ENCODE results near the gene TMEM138. TPM values are rescaled to one million over a fixed set of nuclear protein-coding genes. Genes with fewer than 3 reads are reported as not detected.

The TMEM138 gene
- total RNA-seq, 2 donors from 2014 or later: 15.8 to 35.3 TPM

- no peak for ATAC-seq
- 64 to 78% methylated on average over 15 of the region's 15 CpGs for WGBS, 2 donors
- H3K4me3 ChIP-seq: no peak overlapping the region
- no peaks in the 10 kb centered on the region for H3K36me3 ChIP-seq (replicated peaks in 1 of 2; ENCODE audit: insufficient read depth in 1 of 2, low read depth in 2 of 2)
- H3K27ac ChIP-seq: no peak overlapping the region
- H3K9me3 ChIP-seq: no peaks in the 10 kb centered on the region
- H3K27me3 ChIP-seq: no peaks in the 10 kb centered on the region
- intact Hi-C loops (cut with DNase I): loop anchor here (5.0 to 10.0 kb wide), 2 partner anchors 42 to 130 kb away; no protein-coding TSS in a partner anchor
- H3K4me1 ChIP-seq: no peaks in the 10 kb centered on the region
- DNase-seq: no peak
- no peak for TF ChIP-seq POLR2A (IDR thresholded peaks at IDR 0.05)
These were observed 22.4 kb downstream of the TMEM138 start for GRCh38 chr11:61384271-61385242.

DNA sequence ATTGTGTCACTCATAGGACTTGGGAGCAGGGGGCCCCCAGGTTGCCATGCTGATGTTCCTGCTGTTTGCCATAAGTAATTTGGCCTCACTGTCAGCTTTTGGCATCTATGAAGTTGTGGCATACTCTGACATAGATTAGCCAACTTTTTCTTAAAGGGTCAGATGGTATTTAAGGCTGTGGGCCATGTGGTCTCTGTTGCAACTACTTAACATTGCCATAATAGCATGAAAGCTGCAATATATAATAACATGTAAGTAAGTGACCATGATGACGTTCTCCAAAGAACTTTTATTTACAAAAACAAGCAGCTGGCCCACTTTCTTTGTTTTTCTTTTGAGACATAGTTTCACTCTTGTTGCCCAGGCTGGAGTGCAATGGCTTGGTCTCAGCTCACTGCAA lies 28.0 kb downstream of the TMEM138 start:
- intact Hi-C loops (cut with DNase I): no loop called here
- 57 to 63% methylated on average over 1 of the region's 1 CpG for WGBS, 2 donors
- peaks cover 0 to 4% of the 10 kb centered on the region in 2 donors for H3K36me3 ChIP-seq (replicated peaks in 1 of 2; ENCODE audit: insufficient read depth in 1 of 2, low read depth in 2 of 2)
- no peak overlapping the region for H3K27ac ChIP-seq
- DNase-seq (no peak), ATAC-seq (no peak)
- no peaks in the 10 kb centered on the region for H3K27me3 ChIP-seq
- H3K4me1 ChIP-seq: peaks cover 16% of the 10 kb centered on the region
- TF ChIP-seq CTCF (IDR thresholded peaks at IDR 0.05) (no peak), POLR2A (IDR thresholded peaks at IDR 0.05) (no peak)
- no peaks in the 10 kb centered on the region for H3K9me3 ChIP-seq
- H3K4me3 ChIP-seq: no peak overlapping the region

DNA sequence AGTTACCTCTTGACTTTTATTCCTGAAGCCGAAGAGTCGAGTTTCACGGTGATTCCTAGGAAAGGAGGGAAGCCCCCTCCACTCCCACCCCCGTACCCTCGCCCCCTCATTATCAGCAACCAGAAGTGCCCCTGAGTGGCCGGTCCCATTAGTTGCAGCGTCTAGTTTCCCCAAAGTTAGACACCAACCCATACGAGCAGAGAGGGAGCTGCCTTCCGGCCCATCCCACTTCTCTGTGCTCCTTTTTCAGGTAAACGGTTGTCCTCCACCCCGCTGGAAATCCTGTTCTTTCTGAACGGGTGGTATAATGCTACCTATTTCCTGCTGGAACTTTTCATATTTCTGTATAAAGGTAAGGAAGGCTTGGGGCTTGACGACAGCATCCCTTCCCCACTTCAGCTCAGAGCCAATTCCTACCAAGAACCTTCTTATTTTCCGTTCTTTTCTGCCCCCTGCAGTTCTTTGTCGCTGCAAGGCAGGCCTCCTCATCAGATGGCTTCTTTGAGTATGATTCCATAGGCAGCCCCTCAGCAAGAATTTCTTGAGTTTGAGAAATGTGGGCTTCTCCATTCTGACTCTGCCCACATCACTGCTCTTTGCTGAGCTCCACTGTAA lies 30.9 kb downstream of the TMEM138 start:
- Histone ChIP-seq H3K27me3 (no peaks in the 10 kb centered on the region), H3K36me3 (replicated peaks in 1 of 2; ENCODE audit: insufficient read depth in 1 of 2, low read depth in 2 of 2) (peaks cover 0 to 8% of the 10 kb centered on the region in 2 donors), H3K4me3 (peak overlapping the region; percentile 71 to 73), H3K4me1 (peaks cover 16% of the 10 kb centered on the region), H3K27ac (peak overlapping the region; percentile 27 to 86 (median 80)), H3K9me3 (no peaks in the 10 kb centered on the region)
- TF ChIP-seq POLR2A (IDR thresholded peaks at IDR 0.05) (no peak), CTCF (IDR thresholded peaks at IDR 0.05) (no peak)
- no peak for DNase-seq
- ATAC-seq: no peak
- intact Hi-C loops (cut with DNase I): no loop called here
- 3 to 5% methylated on average over 15 of the region's 15 CpGs for WGBS, 2 donors

- WGBS, 2 donors: 82 to 88% methylated on average over 2 of the region's 2 CpGs
- Histone ChIP-seq H3K27ac (no peak overlapping the region), H3K9me3 (no peaks in the 10 kb centered on the region), H3K36me3 (replicated peaks in 1 of 2; ENCODE audit: insufficient read depth in 1 of 2, low read depth in 2 of 2) (peaks cover 0 to 32% of the 10 kb centered on the region in 2 donors), H3K4me3 (no peak overlapping the region), H3K27me3 (no peaks in the 10 kb centered on the region), H3K4me1 (peaks cover 5% of the 10 kb centered on the region)
- no peak for TF ChIP-seq CTCF (IDR thresholded peaks at IDR 0.05)
- TF ChIP-seq POLR2A (IDR thresholded peaks at IDR 0.05): no peak
- DNase-seq: no peak
- intact Hi-C loops (cut with DNase I): no loop called here
- no peak for ATAC-seq
These were observed 39.0 kb downstream of the TMEM138 start for GRCh38 chr11:61401173-61401572.

- H3K36me3 ChIP-seq (replicated peaks in 1 of 2; ENCODE audit: insufficient read depth in 1 of 2, low read depth in 2 of 2): peaks cover 0 to 32% of the 10 kb centered on the region in 2 donors
- no peaks in the 10 kb centered on the region for H3K27me3 ChIP-seq
- 89 to 92% methylated on average over 2 of the region's 2 CpGs for WGBS, 2 donors
- intact Hi-C loops (cut with DNase I): no loop called here
- no peak for ATAC-seq
- no peak overlapping the region for H3K4me3 ChIP-seq
- no peaks in the 10 kb centered on the region for H3K9me3 ChIP-seq
- no peak for DNase-seq
- TF ChIP-seq POLR2A (IDR thresholded peaks at IDR 0.05) (no peak), CTCF (IDR thresholded peaks at IDR 0.05) (no peak)
- peaks cover 5% of the 10 kb centered on the region for H3K4me1 ChIP-seq
- H3K27ac ChIP-seq: peak overlapping the region in 1 of 4 donors; percentile 23
These were observed 39.4 kb downstream of the TMEM138 start for GRCh38 chr11:61401573-61401972.

Measured in body of pancreas (tissue), 4 donors.